NOMO-1 (cell line): ENCODE measurements around the gene IL32.
"Not testable (repeated sequence)": the region's sequence is repeated elsewhere in the genome, so short reads cannot be mapped to it uniquely, and the experiment has no call there.

ENCODE experiments used
- DNase-seq, 2 experiments: peaks; one replicate each; lab custom pipeline; 2025; ENCODE audit not compliant: unreplicated experiment in 2 of 2; lab: John Stamatoyannopoulos, UW

Gene IL32

DNA sequence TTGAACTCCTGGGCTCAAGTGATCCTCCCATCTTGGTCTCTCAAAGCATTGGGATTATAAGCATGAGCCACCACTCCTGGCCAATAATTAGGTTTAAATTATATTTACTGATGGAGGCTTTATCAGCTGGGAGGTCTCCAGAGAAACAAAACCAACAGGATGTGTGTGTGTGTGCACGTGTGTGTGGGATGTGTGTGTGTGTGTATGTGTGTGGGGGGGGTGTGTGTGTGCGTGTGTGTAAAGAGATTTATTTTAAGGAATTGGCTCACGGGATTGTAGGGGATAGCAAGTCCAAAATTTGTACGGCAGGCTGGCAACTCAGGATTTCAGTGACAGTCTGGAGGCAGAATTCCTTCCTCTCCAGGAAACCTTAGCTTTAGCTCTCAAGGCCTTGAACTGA is 14.4 kb upstream of the IL32 start:
- DNase-seq = no peak

GRCh38 chr16:3051494-3051893 is 13.9 kb upstream of the IL32 start:
- no peak for DNase-seq

- DNase-seq = not testable (repeated sequence)
Observed at GRCh38 chr16:3052571-3053329, 12.7 kb upstream of the IL32 start.

DNA sequence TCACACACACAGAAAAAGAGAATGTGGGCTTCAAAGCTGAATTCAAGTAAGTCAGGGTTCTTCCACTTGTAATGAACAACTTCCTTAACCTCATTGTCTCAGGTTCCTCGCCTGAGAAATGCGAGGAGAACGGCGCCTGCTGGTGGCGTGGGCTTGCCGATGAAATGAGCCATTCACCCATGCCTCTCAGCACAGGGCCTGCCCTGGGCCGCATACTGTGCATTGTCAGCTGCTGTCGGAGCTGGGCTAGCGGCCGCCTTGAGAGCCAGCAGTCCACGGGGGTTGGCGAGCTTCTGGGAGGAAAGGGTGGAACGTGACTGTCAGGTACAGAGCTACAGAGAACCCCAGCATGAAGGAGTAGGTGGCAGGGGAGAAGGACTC is 12.1 kb upstream of the IL32 start:
- peak in 1 of 2 experiments; percentile 15 for DNase-seq

GRCh38 chr16:3054965-3055733 is 10.3 kb upstream of the IL32 start:
- peak; percentile 67 to 70 for DNase-seq

DNA sequence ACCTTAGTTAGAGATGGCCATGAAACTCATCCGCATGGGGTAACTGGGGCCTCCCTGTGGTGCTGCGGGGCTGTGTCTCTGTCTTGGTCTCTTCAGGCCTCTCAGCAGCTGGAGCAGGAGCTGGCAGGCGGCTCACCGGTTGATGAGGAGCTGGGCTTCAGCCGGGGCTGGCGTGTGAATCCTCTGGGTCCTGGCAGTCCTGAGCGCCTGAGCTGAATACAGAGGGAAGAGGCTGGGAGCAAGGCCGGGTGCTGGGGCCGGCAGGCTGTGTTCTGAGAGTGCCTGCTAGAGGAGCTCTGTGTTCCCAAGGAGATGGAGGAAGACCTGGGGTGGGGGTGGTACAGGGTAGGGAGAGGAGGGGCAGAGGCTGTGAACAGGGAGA is 9.7 kb upstream of the IL32 start:
- DNase-seq = not testable (repeated sequence)

DNA sequence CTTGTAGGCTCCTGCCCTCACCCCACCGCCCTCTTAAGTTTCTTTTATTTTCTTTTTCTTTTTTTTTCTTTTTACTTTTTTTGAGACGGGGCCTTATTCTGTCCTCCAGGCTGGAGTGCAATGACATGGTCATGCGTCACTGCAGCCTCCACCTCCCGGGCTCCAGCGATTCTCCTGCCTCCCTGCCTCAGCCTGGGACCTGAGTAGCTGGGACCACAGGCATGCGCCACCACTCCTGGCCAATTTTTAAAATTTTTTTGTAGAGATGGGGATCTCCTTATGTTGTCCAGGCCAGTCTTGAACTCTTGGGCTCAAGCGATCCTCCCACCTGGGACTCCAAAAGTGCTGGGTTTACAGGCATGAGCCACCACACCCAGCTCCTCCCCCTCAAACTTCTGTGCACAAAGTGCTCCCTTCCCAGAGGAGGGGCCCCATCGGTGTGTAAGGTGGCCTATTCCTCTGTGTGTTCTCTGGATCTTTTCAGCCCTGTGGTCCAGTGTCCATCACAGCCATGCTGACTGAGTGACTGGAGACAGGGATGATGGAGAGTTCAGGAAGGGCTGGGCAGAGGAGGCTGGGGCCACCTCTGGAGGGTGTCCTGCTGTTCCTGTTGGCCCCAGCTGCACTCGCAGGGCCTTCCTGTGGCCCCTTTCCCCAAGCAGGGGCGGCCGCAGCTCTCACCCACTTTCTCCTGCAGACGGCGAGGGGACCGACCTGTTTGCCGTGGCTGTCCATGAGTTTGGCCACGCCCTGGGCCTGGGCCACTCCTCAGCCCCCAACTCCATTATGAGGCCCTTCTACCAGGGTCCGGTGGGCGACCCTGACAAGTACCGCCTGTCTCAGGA is 8.9 kb upstream of the IL32 start:
- DNase-seq = no peak

DNA sequence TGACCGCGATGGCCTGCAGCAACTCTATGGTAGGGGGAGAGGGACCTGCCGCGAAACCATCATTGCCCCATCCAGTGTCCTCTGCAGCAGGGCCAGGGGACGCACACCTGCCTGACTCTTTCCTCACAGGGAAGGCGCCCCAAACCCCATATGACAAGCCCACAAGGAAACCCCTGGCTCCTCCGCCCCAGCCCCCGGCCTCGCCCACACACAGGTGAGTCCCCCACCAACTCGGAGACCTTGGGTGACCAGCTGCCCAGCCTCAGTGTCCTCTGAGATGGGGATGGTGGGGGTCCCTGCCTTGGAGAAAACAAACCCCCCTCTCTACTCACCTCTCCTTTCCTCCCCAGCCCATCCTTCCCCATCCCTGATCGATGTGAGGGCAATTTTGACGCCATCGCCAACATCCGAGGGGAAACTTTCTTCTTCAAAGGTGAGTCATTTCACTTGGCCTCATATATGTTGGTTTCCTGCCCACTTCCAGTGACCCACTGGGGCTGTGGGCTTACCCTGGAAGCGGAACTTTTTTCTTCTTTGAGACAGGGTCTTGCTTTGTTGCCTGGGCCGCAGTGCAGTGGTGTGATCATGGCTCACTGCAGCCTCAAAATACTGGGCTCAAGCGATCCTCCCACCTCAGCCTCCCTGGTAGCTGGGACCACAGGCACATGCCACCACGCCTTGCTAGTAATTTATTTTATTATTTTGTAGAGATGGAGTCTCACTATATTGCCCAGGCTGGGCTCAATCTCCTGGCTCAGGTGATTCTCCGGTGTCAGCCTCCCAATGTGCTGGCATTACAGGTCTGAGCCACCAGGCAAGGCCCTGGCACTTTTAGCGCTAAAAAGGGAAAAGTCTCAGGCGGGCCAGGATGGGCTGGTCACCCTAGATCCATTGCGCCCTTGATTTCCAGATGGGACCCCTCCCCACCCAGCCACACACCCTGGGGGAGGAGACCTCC is 8.0 kb upstream of the IL32 start:
- no peak for DNase-seq

GRCh38 chr16:3058139-3059030 is 7.1 kb upstream of the IL32 start:
- DNase-seq = peak in 1 of 2 experiments; percentile 22

DNA sequence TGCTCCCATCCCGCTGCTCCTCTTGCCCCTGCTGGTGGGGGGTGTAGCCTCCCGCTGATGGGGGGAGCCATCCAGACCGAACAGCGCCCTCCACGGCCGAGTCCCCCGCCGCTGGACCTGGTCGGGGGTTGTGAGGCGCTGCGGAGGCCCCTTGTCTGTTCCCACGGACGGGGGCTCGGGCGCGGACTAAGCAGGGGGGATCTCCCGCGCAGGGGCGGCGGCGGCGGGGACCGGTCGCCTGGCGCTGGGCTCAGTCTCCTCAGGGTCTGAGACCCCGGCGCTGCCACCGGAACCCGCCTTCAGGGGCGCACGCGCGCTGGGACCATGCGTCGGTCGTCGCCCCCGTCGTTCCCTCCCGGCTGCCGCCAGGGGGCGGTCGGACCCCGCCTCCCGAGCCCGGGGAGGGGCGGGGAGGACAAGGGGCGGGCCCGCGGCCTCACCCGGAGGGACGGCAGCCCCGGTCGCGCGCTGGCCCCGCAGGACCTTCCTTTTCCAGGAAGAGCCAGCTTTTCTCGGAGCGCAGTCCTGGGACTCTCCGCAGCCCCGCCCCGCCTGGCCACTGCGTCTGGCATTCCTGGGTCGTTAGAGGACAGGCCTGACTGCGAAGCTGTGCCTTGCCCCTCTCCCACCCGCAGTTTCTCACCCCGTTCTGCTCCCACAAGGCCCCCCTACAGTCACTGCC is 6.3 kb upstream of the IL32 start:
- peak; percentile 64 to 69 for DNase-seq

GRCh38 chr16:3059723-3060242 is 5.7 kb upstream of the IL32 start:
- no peak for DNase-seq

GRCh38 chr16:3060339-3061127 is 4.9 kb upstream of the IL32 start:
- DNase-seq = no peak

DNA sequence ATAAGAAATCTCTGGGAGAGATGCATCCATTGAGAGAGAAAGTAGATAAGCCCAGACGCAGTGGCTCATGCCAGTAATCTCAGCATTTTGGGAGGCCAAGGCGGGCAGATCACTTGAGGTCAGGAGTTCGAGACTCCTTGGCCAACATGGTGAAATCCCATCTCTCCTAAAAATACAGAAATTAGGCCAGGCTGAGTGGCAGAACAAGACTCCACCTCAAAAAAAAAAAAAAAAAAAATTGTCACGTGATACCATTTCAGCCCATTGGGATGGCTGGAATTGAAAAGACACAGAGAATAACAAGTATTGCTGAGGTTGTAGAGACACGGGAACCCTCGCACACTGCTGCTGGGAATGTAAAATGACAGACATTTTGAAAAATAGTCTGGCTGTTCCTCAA is 2.9 kb upstream of the IL32 start:
- no peak for DNase-seq

DNA sequence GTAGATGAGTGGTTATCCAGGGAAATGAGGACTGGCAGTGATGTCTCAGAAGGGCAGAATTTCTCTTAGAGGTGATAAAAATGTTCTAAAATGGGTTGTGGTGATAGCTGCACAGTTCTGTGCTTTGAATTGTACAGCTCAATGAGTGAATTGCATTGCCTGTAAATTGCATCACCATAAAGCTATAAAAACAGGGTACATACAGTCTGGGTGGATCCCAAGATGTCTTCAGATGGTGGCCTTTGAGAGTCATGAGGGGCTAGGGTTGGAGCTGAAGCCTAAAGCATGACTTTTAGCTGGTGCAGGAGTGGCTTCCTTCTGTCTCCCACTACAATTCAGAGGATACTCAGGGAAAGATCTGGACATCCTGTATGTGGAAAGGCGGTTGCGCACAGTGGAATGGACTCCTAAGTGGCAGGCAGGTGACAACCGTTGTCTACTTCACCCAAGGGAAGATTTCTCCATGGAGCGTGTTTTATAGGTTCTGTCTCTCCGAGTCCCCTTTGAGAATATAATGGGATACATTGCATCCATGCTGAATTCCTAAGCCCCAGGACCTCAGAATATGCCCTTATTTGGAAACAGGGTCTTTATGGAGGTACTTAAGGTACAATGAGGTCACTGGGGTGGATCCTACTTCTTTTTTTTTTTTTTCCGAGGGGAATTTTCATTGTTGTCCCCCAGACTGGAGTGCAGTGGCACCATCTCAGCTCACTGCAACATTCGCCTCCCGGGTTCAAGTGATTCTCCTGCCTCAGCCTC is 1.6 kb upstream of the IL32 start:
- DNase-seq = no peak

GRCh38 chr16:3065742-3066439 is 451 bp downstream of the IL32 start:
- no peak for DNase-seq

DNA sequence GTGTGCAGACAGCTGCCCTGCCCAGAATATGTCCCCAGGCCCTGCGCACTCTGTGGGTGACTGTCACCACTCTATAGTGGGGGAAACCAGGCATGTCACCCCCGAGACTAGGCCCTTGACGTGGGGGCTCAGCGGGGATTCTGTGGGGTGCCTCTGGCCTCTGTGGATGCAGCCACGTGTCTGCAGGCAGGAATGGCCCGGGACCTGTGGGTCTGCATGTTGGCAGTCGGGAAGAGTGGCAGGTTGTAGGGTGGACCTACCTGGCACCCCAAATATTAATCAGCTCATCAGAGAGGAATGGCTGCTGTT is 954 bp downstream of the IL32 start:
- DNase-seq = no peak

DNA sequence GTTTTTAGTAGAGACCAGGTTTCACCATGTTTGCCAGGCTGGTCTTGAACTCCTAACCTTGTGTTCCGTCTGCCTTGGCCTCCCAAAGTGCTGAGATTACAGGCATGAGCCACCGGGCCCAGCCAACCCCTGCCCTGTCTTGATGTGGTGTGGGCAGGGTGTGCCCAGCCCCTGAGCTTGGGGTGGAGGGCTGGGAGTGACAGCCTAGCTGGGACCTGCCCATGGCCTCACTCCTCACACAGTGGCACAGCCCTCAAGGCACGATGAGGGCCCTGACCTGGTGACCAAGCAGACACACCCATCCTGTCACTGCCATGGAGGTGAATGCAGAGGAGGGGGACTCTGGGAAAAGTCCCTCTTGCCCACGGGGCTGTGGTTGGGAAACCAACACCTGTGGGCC is 3.0 kb downstream of the IL32 start:
- DNase-seq = no peak
